Hematopoietic multipotent progenitor cell treated with erythropoietin and hydrocortisone succinate and interleukin-3 and kit ligand, for 15 days (in vitro differentiated cells): ENCODE data around the gene AGMO.
A peak's percentile ranks its signal among the peaks of the same experiment; 100 is the strongest.
"Not testable (repeated sequence)": the region's sequence is repeated elsewhere in the genome, so short reads cannot be mapped to it uniquely, and the experiment has no call there.

Experiments used
- DNase-seq: peaks from one replicate; pipeline ENCODE4 v3.0.0-alpha.2; 2015; ENCODE audit warnings: low spot score

AGMO gene

DNA sequence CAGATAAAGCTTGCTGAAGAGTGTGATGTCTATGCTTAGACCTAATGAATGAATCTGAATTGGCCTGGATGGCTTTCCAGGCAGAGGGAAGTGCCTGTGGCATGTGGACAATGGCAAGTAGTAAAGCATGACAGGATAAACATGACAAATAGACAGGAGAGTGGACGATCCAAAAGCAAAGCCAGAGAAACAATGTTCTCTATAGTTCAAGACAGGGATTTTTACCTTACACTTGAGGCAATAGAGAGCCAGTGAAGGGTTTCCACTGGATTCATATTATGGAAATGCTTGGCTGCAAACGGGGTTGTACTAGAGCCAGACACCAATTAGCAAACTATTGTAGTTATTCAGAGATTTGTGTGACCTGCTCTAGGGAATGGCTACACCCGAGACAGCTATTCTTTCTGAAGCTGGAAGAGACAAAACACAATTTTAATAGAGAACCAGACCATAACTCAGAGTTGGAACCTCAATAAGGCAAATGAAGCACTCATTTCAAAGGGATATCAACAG is 2.3 kb downstream of the AGMO start:
- DNase-seq, result no peak

DNA sequence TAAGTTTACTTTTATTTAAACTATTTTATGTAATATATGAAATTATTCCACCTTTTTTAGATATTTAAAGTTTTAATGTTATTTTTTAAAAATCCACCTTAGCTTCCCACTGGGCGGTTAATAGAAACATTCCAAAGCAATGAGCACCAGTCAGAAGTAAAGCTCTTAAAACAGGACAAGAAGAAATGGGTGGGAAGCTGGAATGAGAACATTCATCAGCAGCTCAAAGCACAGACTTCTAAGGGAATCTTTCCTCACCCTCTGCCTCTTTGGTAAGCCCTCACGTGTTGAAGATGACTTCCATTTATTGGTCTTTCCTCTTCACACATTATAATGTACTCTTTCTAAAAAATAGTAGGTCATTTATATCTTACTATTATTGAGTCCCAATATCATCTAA is 3.1 kb downstream of the AGMO start:
- DNase-seq, result no peak

DNA sequence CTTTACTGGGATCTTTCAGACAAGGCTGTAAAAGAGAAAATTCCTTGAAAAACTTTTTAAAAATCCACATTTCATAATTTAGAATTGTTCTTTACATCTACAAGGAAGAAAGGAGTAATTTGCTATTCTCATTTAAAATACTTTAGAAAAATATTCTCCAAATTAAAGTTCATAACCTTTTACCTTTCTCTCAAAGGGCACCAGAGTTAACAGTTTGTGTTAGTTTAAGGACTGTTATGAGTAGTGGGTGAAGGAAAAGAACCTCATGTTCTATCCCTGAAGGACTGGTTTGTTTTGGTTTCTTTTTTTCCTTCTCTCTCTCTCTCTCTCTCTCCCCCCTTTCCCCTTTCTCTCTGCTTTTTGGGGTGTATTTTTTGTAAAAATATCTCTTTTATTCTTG is 4.1 kb downstream of the AGMO start:
- no peak for DNase-seq

DNA sequence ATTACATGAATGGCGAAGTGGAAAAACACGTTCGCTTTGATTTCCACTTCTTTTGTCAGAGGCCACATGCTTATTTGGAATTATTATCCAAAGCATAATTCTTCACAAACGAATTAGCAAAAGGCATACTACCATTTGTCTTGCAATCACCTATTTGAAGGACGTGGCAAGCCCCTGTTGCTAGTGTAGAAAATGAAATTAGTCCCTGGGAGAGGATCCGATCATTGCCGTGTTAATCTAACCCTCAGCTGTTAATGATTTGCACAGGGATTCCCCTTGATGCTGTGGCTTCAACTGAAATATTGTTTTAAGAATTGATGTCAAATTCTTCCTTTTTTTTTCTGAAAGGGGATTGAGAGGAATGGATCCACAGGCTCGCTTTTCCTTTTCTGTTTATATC is 4.6 kb downstream of the AGMO start:
- DNase-seq, result no peak

DNA sequence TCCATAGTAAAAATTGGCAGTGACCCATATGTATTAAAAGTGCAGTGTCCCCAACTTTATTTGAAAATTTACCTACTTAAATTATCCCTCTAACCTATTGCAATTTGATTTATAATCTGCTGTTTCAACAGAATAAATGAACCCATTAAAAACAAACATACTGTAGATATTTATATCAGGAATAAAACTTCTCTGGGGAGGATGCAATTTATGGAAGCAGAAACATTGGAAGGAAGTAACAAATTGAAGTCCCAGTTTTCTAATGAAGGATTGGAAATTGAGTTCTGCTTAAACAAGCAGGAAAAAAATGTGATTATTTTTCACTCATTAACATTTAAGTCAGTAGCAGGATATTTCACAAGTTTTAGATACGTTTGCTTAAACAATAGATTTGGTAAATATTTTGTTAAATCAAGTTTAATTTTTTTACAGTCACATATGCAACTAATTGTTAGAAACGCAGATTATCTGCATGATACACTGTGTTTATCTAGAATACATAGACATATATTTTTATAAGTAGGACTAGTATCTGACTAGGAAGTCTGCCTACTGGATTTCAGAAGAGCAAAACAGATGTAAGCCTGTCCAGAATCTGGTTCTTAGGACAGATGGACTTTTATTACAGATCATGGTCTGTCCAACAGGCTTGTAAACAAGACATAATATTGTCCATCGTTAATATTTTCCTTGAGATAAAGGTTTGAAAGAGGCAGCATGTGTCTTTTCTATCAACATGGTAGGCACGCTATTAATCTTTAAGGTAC is 5.3 kb downstream of the AGMO start:
- DNase-seq, result no peak

DNA sequence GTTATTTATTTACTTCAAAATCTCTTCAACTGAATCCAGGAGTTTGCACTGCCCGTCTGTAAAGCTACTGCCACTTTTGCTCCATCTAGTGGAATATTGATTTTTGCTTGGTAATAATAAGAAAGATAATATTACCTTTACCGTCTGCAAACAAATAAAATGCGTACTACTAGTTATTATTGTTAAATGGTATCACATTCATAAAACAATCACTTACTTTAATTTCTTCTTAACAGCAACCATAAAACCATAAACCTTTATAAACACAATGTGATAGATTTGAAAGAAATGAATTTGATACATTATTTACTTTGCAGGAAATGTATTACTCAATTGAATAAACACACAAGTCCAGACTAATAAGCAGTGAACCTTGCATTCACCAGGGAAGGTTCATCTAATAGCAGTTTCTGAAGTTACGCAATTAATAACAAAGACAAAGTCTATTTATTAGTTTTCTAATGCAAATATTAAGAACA is 6.4 kb downstream of the AGMO start:
- no peak for DNase-seq

DNA sequence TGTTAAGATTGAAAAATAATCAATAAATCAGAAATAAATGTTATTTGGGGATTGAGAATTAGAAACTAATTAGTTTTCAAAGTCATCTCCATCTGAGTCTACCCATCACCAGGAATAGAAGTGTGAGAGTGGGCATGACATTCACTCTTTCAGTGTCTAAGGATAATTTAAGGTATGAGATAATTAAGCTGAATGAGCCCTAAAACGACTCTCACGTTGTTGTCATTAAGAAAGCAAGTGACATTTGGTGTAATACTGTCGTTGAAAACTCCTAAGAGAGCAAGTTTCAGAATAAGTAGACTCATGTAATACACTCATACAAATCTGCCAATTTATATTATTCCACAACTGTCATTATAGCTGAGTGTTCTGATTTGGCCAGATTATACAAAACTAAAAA is 7.1 kb downstream of the AGMO start:
- no peak for DNase-seq

DNA sequence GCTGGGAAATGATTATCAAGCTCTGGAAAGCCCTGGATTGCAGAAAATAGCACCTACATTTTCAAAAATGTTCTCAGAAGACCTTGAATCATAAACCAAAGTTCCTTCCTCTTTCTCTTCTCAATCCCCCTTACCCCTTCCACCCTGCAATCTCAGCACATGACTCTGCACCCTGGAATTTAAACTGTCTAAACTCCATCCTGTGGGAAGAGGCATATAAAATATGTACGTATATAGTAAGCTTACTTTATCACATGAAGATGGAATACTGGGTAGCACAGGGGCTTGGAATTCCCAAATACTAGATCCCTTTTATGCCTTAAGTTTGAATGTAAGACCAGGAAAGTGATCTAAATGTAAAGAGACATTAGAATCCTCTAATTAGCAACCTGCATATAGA is 7.7 kb downstream of the AGMO start:
- DNase-seq, result no peak

DNA sequence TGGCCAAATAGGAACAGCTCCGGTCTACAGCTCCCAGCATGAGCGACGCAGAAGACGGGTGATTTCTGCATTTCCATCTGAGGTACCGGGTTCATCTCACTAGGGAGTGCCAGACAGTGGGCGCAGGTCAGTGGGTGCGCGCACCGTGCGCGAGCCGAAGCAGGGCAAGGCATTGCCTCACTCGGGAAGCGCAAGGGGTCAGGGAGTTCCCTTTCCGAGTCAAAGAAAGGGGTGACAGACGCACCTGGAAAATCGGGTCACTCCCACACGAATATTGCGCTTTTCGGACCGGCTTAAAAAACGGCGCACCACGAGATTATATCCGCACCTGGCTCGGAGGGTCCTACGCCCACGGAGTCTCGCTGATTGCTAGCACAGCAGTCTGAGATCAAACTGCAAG is 14.5 kb downstream of the AGMO start:
- not testable (repeated sequence) for DNase-seq

DNA sequence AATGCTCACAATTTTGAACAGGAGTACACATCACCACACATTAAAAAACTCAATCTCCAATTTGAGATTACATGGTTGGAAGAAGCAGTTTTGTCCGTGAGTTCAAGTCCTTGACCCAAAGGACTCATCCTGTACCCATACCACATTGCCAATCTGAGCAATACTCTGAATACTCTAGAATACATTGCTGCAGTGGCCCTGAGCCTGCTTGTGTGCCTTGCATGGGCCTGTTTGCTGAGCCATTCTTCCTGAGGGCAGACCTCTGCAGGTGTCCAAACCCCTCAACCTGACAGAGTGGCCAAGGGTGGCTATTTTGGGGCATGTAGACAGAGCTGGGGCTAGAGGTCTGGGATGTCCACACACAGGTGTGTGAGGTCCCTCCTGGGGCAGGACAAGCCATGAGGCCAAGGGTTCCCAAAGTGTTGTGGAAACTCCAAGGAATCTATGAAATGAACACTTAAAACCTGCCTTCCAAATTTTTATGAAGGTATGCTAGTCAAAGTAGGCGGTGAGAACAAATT is 15.5 kb downstream of the AGMO start:
- DNase-seq, result no peak

DNA sequence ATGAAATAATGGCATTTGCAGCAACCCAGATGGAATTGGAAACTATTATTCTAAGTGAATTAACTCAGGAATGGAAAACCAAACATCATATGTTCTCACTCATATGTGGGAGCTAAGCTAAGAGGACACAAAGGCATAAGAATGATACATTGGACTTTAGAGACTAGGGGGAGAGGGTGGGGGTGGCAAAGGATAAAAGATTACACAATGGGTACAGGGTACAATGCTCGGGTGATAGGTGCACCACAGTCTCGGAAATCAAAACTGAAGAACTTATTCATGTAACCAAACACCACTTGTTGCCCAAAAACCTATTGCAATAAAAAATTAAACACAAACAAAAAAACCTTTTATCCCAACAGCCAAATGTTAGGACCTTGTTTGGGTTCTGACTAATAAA is 17.8 kb downstream of the AGMO start:
- DNase-seq, result no peak

DNA sequence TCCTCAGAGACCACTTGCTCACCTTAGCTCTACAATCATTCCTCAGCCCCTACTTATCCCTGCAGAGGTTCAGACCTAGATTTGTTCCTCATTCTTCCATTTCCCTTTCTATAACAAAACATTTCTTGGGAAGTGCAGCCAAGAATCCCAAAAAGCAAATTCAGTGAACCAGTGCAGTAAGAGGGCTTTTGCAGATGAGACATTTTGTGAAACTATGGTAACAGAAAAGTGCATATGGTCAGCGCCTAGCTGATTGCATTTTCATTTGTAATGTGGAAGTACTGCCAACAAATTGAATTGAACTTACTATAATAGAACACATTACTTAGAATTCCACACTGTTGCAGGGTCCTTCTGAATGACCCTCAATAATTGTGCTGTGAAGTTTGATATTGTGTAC is 18.6 kb downstream of the AGMO start:
- no peak for DNase-seq

DNA sequence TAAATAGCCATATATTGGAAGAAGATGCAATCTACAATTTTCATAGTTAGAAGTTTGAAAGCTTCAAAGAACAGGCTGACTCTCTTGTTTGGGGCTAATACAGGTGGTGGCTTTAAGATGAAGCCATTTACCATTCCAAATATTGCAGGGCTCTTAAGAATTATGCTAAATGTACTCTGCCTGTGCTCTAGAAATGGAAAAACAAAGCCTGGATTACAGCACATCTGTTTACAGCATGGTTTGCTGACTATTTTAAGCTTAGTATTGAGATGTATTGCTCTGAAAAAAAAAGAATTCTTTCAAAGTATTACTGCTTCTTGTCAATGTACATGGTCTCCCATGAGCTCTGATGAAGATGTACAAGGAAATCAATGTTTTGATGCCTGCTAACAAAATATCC is 34.2 kb downstream of the AGMO start:
- DNase-seq, result no peak

DNA sequence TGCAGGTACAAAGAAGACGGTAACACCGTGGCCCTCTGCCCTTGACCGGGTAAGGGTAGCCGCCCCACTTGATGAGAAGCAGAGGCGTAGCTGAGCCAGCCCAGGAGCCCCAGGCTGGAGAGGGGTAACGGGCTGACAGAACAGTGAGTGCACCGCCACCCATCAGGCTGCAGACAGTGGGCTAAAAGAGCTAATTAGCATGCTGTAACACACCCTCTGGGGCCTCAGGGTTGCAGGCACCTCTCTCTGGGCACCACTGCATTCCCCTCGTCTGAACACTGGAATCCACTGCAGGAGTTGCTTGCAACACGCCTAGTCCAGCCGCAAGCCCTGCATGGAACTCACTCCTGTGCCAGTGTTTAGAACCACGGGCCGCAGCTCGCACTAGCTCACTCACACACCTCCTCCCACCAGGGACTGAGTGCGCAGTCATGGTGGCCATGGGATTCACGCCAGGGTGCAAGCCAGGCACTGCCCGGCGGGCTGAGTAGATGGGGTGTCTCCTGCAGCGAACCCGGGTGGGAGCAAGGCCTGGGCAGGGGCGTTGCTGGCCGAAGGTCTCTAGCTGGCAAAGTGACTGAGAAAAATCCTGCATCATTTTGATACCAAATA is 36.1 kb downstream of the AGMO start:
- DNase-seq, result no peak

DNA sequence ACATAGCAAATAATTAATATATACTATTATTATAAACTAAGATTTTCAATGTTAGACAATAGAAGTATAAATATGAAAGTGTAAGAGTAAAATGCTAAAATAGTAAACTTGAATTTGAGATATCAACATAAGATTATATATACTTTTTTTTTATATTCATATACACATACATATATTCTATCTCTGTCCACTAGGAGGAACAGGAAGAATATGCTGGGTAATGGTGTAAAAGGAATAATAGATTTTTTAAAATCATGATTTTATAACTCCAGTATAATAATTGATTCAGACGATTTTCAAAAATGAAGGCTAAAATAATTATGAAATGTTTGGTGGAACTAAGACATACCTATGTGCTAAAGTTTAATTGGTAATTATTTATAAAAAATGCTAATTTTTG is 37.7 kb downstream of the AGMO start:
- DNase-seq, result no peak

DNA sequence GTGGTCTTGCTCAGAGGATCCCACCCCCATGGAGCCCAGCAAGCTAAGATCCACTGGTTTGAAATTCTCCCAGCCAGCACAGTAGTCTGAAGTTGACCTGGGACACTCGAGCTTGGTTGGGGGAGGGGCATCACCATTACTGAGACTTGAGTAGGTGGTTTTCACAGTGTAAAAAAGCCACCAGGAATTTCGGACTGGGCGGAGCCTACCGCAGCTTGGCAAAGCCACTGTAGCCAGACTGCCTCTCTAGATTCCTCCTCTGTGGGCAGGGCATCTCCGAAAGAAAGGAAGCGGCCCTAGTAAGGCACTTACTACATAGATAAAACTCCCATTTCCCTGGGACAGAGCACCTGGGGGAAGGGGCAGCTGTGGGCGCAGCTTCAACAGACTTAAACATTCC is 44.0 kb downstream of the AGMO start:
- not testable (repeated sequence) for DNase-seq

DNA sequence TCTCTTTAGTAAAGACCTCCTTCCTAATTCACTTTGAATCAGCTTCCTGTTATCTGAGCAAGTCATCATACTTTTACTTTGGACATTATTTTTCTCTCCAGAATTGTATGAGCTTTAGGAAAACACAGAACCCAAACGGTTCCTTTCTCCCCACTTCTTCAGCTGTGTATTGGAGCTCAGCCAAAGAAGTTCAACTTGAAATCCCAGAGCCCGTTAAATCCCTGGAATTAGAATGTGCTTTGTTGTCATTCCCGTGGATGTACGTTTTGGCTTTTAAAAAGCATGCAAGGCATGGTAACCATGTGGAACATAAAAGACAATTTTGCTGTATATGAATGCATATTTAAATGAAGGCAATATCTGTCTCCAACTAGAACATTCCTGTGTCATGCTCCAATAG is 46.6 kb downstream of the AGMO start:
- DNase-seq, result no peak

DNA sequence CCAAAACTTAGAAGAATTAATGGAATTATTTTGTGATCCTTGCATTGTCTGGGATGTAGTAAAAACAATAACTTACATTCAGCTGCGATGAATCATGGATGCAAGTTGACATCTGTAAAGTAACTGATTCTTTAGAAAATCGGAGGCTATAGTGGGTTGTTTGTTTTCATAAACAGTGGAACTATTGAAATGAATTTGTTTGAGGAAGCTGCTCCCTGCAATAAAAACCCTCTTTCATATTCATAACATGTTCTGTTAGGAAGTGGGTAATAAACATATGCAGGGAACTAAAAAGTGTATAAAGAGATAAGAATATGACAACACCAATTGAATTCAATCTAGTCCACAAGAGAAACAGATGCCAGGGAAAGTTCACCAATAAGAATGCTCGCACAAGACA is 53.6 kb downstream of the AGMO start:
- DNase-seq, result no peak

DNA sequence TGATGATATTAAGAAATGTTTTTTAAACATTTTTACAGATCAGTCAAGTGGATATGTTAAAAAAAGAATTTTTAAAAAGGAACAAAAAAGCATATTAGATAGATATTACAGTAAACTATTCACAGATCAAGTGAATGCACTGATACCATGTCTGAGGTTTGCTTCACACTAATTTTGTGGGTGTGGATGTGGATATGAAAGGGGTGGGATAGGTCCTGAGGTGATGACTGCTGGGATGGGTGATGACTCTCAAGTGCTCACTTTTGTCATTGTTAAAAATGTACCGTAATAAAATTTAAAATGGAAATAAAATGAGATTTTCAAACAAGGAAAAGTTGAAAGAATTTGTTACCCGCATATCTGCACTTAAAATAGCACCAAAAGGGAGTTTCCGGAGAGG is 54.1 kb downstream of the AGMO start:
- no peak for DNase-seq

DNA sequence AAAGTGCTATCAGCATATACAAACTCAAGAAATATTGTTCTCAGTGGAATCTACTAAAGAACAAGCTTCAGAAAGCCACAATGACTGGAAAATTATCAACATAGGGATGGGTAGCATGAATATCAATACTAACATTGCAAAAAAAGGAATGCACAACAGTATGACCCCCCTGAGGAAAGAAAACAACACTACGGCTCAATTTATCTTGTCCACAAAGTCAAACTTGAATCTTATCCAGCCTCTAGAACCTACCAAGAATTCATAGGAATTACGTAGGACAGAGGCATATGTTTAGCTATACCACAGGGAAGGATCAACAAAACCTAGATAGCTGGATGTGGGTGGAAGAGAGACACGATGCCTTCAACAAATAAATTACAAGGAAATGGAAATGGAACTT is 54.6 kb downstream of the AGMO start:
- no peak for DNase-seq

DNA sequence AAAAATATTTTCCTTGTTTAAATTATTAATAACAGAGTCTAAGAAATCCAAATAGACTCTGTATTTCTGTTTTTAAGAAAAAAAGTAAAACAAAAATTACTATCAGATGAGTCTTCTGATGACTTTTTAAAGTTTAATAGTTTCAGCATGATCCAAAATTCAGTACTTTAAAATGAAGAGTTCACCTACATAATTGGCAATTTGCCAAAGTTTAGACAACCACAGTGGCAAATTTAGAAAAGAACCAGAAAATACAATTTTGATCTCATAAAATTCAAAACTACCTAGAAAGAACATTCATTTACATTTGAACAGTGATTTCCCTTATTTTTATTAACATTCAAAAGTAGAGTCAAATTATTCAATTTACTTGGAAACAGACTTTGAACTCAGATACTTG is 56.1 kb downstream of the AGMO start:
- peak; percentile 8 for DNase-seq

DNA sequence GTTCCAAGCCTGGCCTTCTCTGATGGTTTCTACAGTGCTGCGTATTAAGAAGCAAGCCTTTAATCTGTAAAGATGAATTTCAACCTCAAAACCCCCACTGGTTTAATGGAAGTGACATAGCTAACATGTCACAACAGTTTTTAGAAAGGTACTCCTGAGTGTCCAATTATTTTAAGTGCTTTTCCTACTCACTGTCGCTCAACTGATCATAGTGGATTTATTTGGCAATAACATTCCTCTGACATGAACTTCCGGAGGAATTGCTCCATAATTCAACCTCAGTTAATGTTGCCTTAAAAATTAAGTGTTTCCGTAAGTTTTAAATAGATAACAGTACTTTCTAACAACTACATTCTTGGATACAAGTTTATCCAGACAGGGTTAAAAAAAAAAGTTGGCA is 57.5 kb downstream of the AGMO start:
- DNase-seq, result no peak

DNA sequence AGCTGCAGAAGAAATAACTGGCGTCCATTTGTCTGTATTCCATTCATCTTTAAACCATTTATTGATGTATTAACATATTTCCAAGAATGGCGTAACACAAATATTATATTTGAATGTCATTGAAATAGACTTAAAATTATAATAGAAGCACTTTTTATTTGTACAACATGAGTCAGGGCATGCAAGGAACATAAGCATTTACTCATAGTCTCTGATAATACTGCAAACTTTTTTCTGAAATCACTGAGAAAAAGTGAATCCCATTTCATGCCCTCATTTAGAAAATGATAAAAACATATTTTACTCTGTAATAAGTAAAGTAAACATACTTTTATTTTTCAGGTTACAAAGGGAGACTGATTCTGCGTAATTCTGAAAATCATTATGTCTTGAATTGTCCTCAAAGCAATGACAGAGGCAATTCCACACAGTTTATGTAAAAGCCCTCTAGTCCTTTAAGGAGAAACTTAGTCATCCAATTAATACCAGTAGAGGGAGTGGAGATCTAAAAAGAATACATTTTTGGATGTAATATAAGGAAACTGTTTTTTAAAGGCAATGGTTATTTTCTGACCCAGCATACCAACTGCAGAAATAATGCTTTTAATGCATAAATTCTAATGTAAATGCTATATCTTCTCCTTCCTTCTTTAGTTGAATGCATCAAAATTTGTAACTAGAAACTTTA is 58.1 kb downstream of the AGMO start:
- no peak for DNase-seq
